Ovary (tissue), 3 donors: Measurements from ENCODE around the gene FRMD4A.

Experiments used
- CTCF ChIP-seq, 3 donors: fragments of 450-650 bp in 2 of 3; fragments of 200-600 bp in 1 of 3; IDR thresholded peaks; one replicate each; pipeline versions ENCODE4 v1.5.1 to v1.8.0; 2016 to 2022; ENCODE audit warnings: antibody characterized with exemption in 3 of 3, mild to moderate bottlenecking in 1 of 3
- EP300 ChIP-seq: sonication (generic); formaldehyde crosslinking; IDR thresholded peaks from one replicate; pipeline ENCODE4 v1.6.1; 2017; ENCODE audit warnings: antibody characterized with exemption
- POLR2A ChIP-seq: fragments of 450-650 bp; IDR thresholded peaks from one replicate; pipeline ENCODE4 v1.6.1; 2017; ENCODE audit warnings: antibody characterized with exemption, mild to moderate bottlenecking, moderate library complexity
- donor health status: DM: no; HTN: no; CAD: no.

- no peak for TF ChIP-seq POLR2A
- TF ChIP-seq CTCF (IDR thresholded peaks at IDR 0.05), result no peak
- TF ChIP-seq EP300, result no peak
Measured at GRCh38 chr10:14086596-14086995, 244.1 kb downstream of the FRMD4A start.
